ENCODE data around the gene MYO3B. TPM values are rescaled to one million over a fixed set of nuclear protein-coding genes. Genes with fewer than 3 reads are reported as not detected.

Gene MYO3B
- polyA plus RNA-seq, 1 of the 3 experiments (the other 2 are of a cell fraction): not detected

- ChIA-PET CTCF (interaction anchor here (0.8 to 3.4 kb wide), 6 partner anchors 12 to 424 kb away, joined by 3 to 29 read pairs (median 5); partner anchors contain the start of gene GAD1), POLR2A (no interaction called here)
- Histone ChIP-seq H3K9me2 (no peaks in the 10 kb centered on the region), H2AFZ (ENCODE audit: low read depth) (no peak overlapping the region), H3K9me3 (no peaks in the 10 kb centered on the region), H3K27me3 (ENCODE audit: insufficient read depth) (no peaks in the 10 kb centered on the region), H3K4me1 (ENCODE audit: control insufficient read depth in 1 of 2, insufficient read depth in 2 of 2, low read depth in 1 of 2, low read length in 1 of 2) (peaks cover 0 to 4% of the 10 kb centered on the region in 2 experiments; a peak in 1 of 4 replicates), H3K9ac (no peak overlapping the region), H3F3A (replicated peaks; ENCODE audit: insufficient read depth) (no peaks in the 10 kb centered on the region), H3K36me3 (replicated peaks in 1 of 2; ENCODE audit: control insufficient read depth in 1 of 2, insufficient read depth in 2 of 2, low read length in 1 of 2) (no peaks in the 10 kb centered on the region), H3K4me2 (no peak overlapping the region), H3K79me2 (ENCODE audit: insufficient read depth) (no peaks in the 10 kb centered on the region), H4K20me1 (ENCODE audit: insufficient read depth) (no peaks in the 10 kb centered on the region), H3K4me3 (ENCODE audit: low read depth in 2 of 2, low read length in 1 of 2) (no peak overlapping the region), H3K27ac (ENCODE audit: low read depth in 2 of 2, low read length in 1 of 2) (no peak overlapping the region)
- TF ChIP-seq SMC3 (IDR thresholded peaks at IDR 0.05; ENCODE audit: low read depth, low read length) (peak; percentile 27; the same call in 1 of the 2 replicates), NRF1 (IDR thresholded peaks at IDR 0.05; ENCODE audit: low read depth, low read length) (no peak), GABPA (IDR thresholded peaks at IDR 0.05; ENCODE audit: low read depth) (no peak), MEF2A (IDR thresholded peaks at IDR 0.05; ENCODE audit: borderline replicate concordance, low read depth) (no peak), EP300 (IDR thresholded peaks at IDR 0.05; ENCODE audit: borderline replicate concordance in 1 of 2, low read depth in 1 of 2, low read length in 1 of 2) (no peak), USF2 (IDR thresholded peaks at IDR 0.05; ENCODE audit: borderline replicate concordance, low read depth, low read length) (no peak), RAD21 (IDR thresholded peaks at IDR 0.05; ENCODE audit: low read length) (peak; percentile 48)
- TF ChIP-seq, protein P1, sequence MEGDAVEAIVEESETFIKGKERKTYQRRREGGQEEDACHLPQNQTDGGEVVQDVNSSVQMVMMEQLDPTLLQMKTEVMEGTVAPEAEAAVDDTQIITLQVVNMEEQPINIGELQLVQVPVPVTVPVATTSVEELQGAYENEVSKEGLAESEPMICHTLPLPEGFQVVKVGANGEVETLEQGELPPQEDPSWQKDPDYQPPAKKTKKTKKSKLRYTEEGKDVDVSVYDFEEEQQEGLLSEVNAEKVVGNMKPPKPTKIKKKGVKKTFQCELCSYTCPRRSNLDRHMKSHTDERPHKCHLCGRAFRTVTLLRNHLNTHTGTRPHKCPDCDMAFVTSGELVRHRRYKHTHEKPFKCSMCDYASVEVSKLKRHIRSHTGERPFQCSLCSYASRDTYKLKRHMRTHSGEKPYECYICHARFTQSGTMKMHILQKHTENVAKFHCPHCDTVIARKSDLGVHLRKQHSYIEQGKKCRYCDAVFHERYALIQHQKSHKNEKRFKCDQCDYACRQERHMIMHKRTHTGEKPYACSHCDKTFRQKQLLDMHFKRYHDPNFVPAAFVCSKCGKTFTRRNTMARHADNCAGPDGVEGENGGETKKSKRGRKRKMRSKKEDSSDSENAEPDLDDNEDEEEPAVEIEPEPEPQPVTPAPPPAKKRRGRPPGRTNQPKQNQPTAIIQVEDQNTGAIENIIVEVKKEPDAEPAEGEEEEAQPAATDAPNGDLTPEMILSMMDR (IDR thresholded peaks at IDR 0.05): peak; percentile 54
- WGBS (ENCODE audit: low lambda C conversion rate): under 1% methylated on average over 5 of the region's 5 CpGs
- peak; percentile 15 for DNase-seq
These were observed 219.0 kb downstream of the MYO3B start for GRCh38 chr2:170396799-170397459.

DNA sequence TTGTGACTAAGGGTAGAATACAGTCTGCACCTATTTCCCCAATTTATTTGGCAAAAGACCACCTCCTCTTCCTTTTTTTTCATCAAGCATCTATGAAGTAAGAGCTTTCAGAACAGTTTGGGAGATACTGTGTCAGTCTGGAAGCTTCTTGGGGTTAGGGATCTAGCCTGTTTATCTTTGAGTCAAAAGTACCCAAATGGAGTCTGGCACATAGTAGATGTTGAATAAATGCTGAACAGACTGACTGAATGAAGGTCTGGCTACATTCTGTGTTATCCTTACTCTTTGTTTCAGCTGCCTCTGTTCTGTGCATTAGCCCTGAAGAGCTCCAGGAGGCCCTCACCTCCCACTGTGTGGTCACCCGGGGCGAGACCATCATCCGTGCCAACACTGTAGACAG lies 223.2 kb downstream of the MYO3B start:
- TF ChIP-seq NFIC (IDR thresholded peaks at IDR 0.05; ENCODE audit: borderline replicate concordance): no peak
- TF ChIP-seq USF1 (IDR thresholded peaks at IDR 0.05; ENCODE audit: borderline replicate concordance, low read depth): no peak
- TF ChIP-seq TCF12 (IDR thresholded peaks at IDR 0.05): no peak
- TF ChIP-seq, protein P2, sequence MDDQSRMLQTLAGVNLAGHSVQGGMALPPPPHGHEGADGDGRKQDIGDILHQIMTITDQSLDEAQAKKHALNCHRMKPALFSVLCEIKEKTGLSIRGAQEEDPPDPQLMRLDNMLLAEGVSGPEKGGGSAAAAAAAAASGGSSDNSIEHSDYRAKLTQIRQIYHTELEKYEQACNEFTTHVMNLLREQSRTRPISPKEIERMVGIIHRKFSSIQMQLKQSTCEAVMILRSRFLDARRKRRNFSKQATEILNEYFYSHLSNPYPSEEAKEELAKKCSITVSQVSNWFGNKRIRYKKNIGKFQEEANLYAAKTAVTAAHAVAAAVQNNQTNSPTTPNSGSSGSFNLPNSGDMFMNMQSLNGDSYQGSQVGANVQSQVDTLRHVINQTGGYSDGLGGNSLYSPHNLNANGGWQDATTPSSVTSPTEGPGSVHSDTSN (IDR thresholded peaks at IDR 0.05): no peak
- TF ChIP-seq RFX5 (IDR thresholded peaks at IDR 0.05; ENCODE audit: low read length): no peak
- TF ChIP-seq EP300 (IDR thresholded peaks at IDR 0.05; ENCODE audit: borderline replicate concordance in 1 of 2, low read depth in 1 of 2, low read length in 1 of 2): no peak
- no peaks in the 10 kb centered on the region for H4K20me1 ChIP-seq (ENCODE audit: insufficient read depth)
- ChIA-PET CTCF (interaction anchor here (1.0 to 3.0 kb wide), 6 partner anchors 8 to 415 kb away, joined by 3 to 17 read pairs (median 6); no protein-coding TSS in a partner anchor), POLR2A (no interaction called here)
- H3K9ac ChIP-seq: no peak overlapping the region
- no peak for DNase-seq
- no peak overlapping the region for H3K4me3 ChIP-seq (ENCODE audit: low read depth in 2 of 2, low read length in 1 of 2)
- H3K27me3 ChIP-seq (ENCODE audit: insufficient read depth): no peaks in the 10 kb centered on the region
- no peak overlapping the region for H3K27ac ChIP-seq (ENCODE audit: low read depth in 2 of 2, low read length in 1 of 2)
- H3K4me1 ChIP-seq (ENCODE audit: control insufficient read depth in 1 of 2, insufficient read depth in 2 of 2, low read depth in 1 of 2, low read length in 1 of 2): no peaks in the 10 kb centered on the region
- no peak overlapping the region for H3K4me2 ChIP-seq
- no peaks in the 10 kb centered on the region for H3K36me3 ChIP-seq (replicated peaks in 1 of 2; ENCODE audit: control insufficient read depth in 1 of 2, insufficient read depth in 2 of 2, low read length in 1 of 2)
- H3K79me2 ChIP-seq (ENCODE audit: insufficient read depth): no peaks in the 10 kb centered on the region
- 78% methylated on average over 3 of the region's 3 CpGs for WGBS (ENCODE audit: low lambda C conversion rate)
- H3F3A ChIP-seq (replicated peaks; ENCODE audit: insufficient read depth): no peaks in the 10 kb centered on the region
- no peak overlapping the region for H2AFZ ChIP-seq (ENCODE audit: low read depth)
- no peaks in the 10 kb centered on the region for H3K9me2 ChIP-seq
- no peaks in the 10 kb centered on the region for H3K9me3 ChIP-seq

Measured in SK-N-SH (cell line).